Endothelial cell (in vitro differentiated cells): ENCODE measurements around the gene BTBD16. TPM values are rescaled to one million over a fixed set of nuclear protein-coding genes. Genes with fewer than 3 reads are reported as not detected.

Source experiments
- DNase-seq: peaks from one replicate; pipeline ENCODE4 v3.0.0; 2021; ENCODE audit warnings: low spot score
- H3K27ac Mint-ChIP-seq: one replicate; pipeline ENCODE4 v1.8.0; 2021; ENCODE audit warnings: mixed read lengths, inconsistent platforms; ENCODE audit not compliant: unreplicated experiment
- H3K27me3 Mint-ChIP-seq: one replicate; pipeline ENCODE4 v1.8.0; 2021; ENCODE audit warnings: mild to moderate bottlenecking, moderate library complexity, mixed read lengths, inconsistent platforms; ENCODE audit not compliant: unreplicated experiment
- H3K36me3 Mint-ChIP-seq: one replicate; pipeline ENCODE4 v1.8.0; 2021; ENCODE audit warnings: mild to moderate bottlenecking, low read depth, mixed read lengths, inconsistent platforms; ENCODE audit not compliant: unreplicated experiment
- H3K4me1 Mint-ChIP-seq: one replicate; pipeline ENCODE4 v1.8.0; 2021; ENCODE audit warnings: mild to moderate bottlenecking, mixed read lengths, inconsistent platforms; ENCODE audit not compliant: unreplicated experiment
- H3K4me3 Mint-ChIP-seq: one replicate; pipeline ENCODE4 v1.8.0; 2021; ENCODE audit warnings: mild to moderate bottlenecking, mixed read lengths, inconsistent platforms; ENCODE audit not compliant: unreplicated experiment
- H3K9me3 Mint-ChIP-seq: one replicate; pipeline ENCODE4 v1.8.0; 2021; ENCODE audit warnings: mixed read lengths, inconsistent platforms; ENCODE audit not compliant: unreplicated experiment
- total RNA-seq: library from RNA; stranded (reverse); fragmentation: NEBNext Ultra II Directional; extraction: Animal tissue kit (Norgen Biotek cat#: 25700); gene quantifications from one replicate; pipeline ENCODE4 v1.2.1, GENCODE V29; 2021; ENCODE audit not compliant: unreplicated experiment
- TF ChIP-seq, protein P1 (sequence below): fragments of 200-600 bp; sonication (generic); IDR thresholded peaks from one replicate; pipeline ENCODE4 v1.5.0; 2021; ENCODE audit warnings: antibody characterized with exemption; ENCODE audit not compliant: unreplicated experiment

BTBD16 gene
- total RNA-seq, 1 donor from 2014 or later: 0.23 TPM

DNA sequence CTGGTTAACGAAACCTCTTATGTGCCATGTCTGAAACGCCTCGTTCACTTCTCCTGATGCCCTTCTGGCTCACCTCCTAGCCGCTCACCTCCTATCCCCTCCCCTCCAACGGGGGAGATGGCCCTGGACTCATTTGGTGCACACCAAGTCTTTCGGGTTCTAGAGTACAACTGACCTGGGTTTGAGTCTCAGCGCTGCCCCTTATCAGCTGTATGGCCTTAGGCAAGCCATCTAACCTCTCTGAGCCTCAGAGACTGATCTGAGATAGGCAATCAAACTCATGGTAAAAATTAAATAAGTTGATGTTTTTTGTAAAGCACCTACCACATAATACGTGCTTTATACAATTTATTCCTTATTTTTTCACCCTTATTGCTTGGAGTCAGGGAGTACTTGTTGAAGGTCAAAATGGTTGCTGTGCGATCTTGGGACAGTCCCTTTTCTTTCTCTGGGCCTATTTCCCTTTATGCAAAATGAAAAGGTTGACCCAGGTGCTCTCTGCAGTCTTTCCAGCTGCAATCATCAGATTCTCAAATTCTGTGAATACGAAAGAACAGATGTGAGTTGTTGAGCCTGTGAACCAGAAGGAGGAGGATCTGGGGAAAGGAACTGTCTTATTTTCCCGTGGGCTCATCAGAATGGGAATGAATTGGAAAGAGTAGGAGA lies 72.2 kb downstream of the BTBD16 start:
- TF ChIP-seq, protein P1, sequence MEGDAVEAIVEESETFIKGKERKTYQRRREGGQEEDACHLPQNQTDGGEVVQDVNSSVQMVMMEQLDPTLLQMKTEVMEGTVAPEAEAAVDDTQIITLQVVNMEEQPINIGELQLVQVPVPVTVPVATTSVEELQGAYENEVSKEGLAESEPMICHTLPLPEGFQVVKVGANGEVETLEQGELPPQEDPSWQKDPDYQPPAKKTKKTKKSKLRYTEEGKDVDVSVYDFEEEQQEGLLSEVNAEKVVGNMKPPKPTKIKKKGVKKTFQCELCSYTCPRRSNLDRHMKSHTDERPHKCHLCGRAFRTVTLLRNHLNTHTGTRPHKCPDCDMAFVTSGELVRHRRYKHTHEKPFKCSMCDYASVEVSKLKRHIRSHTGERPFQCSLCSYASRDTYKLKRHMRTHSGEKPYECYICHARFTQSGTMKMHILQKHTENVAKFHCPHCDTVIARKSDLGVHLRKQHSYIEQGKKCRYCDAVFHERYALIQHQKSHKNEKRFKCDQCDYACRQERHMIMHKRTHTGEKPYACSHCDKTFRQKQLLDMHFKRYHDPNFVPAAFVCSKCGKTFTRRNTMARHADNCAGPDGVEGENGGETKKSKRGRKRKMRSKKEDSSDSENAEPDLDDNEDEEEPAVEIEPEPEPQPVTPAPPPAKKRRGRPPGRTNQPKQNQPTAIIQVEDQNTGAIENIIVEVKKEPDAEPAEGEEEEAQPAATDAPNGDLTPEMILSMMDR: no peak
- H3K4me3 Mint-ChIP-seq: no peak overlapping the region
- H3K9me3 Mint-ChIP-seq: peaks cover 4% of the 10 kb centered on the region
- H3K27ac Mint-ChIP-seq: no peak overlapping the region
- peaks cover 2% of the 10 kb centered on the region for H3K27me3 Mint-ChIP-seq
- H3K4me1 Mint-ChIP-seq: peaks cover 4% of the 10 kb centered on the region
- DNase-seq: no peak
- H3K36me3 Mint-ChIP-seq: peaks cover 4% of the 10 kb centered on the region

DNA sequence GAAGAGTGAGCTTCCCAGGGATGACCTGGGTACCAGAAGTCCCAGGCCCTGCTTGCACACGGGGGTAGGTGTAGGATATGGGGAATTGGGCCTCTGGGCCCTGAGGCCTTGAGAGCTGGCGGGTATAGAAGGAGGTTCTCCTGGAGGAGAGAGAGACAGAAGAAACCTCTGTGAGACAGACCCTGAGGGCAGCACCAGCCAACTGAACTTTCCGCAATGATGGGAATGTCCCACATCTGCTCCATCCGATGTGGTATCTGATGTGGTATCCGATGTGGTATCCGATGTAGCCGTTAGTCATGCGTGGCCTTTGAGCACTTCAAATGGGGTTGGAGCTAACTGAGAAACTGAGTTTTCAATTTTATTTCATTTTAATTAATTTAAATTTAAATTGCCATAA lies 72.8 kb downstream of the BTBD16 start:
- Mint-ChIP-seq H3K4me3 (no peak overlapping the region), H3K36me3 (peaks cover 4% of the 10 kb centered on the region), H3K4me1 (peaks cover 4% of the 10 kb centered on the region), H3K27ac (no peak overlapping the region), H3K27me3 (peaks cover 2% of the 10 kb centered on the region), H3K9me3 (peaks cover 4% of the 10 kb centered on the region)
- TF ChIP-seq, protein P1: no peak
- DNase-seq: no peak

DNA sequence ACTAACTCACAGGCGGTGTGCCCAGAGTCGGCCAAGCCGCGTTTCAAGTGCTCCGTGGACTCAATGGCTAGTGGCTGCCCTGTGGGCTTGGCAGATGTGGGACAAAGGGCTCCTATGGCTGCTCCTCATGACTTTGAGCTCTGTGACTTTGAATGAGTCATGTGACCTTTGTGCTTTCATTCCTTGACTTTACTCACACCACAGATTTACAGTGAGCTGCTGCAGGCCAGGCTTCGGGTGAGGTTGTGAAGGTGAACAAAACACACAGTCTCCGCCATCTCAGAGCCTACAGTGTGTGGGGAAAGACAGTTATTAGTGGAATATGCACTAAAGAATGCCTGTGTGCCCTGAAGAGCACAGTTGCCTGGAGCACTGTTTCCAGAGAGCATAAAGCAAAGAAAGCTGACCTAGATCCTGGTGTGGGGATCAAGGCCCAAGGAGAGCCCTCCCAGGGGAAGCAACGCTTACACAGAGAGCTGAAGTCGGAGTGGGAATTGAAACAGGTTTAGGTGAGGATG lies 73.7 kb downstream of the BTBD16 start:
- no peak for DNase-seq
- Mint-ChIP-seq H3K4me3 (no peak overlapping the region), H3K9me3 (peaks cover 4% of the 10 kb centered on the region), H3K36me3 (peaks cover 4% of the 10 kb centered on the region), H3K27ac (no peak overlapping the region), H3K27me3 (peaks cover 2% of the 10 kb centered on the region), H3K4me1 (peaks cover 4% of the 10 kb centered on the region)
- TF ChIP-seq, protein P1: no peak

DNA sequence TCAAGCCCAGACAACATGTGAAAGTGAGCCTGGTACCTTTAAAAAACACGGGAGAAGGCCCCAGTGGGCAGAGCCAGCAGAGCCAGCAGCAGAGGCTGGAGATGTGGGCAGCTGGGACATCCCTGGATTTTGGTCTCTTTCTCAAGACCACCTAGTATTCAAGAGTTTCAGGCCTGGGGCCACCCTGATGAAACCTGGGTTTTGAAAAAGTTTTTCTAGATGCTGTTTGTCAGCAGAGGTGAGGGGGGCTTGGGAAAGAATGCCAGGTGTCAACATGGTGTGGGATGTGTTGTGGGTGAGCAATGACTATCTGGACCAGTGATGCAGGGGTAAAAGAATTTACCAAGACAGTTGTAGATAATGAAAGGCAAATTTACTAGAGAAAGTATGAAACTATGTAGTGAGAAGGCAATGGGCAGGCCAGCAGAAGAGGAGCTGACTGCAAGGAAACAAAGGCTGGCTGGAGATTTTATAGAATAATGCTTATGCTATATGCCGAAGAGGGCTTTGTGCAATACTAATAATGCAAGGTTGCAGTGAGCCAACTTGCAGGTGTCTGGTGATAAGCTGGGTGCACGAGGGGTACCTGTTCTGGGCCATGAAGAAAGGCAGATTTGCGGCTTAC lies 75.3 kb downstream of the BTBD16 start:
- Mint-ChIP-seq H3K36me3 (peaks cover 4% of the 10 kb centered on the region), H3K9me3 (peaks cover 4% of the 10 kb centered on the region), H3K27me3 (peaks cover 2% of the 10 kb centered on the region), H3K4me1 (no peaks in the 10 kb centered on the region), H3K4me3 (no peak overlapping the region), H3K27ac (no peak overlapping the region)
- DNase-seq: no peak
- TF ChIP-seq, protein P1: no peak
